ENCODE results near the gene SORCS2. TPM values are rescaled to one million over a fixed set of nuclear protein-coding genes. Genes with fewer than 3 reads are reported as not detected.

SORCS2 gene
- total and polyA plus RNA-seq, 3 donors from 2014 or later = 2.7 to 4.6 (median 2.9) TPM

- Histone ChIP-seq H3K9me3 (no peaks in the 10 kb centered on the region), H3K27ac (no peak overlapping the region), H3K27me3 (no peaks in the 10 kb centered on the region), H3K36me3 (ENCODE audit: low read depth, missing control alignments) (no peaks in the 10 kb centered on the region), H3K4me3 (no peak overlapping the region), H3K4me1 (peaks cover 3% of the 10 kb centered on the region)
- TF ChIP-seq CTCF (IDR thresholded peaks at IDR 0.05) (no peak), POLR2A (IDR thresholded peaks at IDR 0.05) (no peak)
- DNase-seq = no peak
- intact Hi-C loops (cut with DNase I; ENCODE audit: low total_unique reads) = no loop called here
- 85 to 89% methylated on average over 10 to 14 of the region's 14 CpGs for WGBS, 2 donors
Observed at GRCh38 chr4:7420661-7421040, 228.3 kb downstream of the SORCS2 start.

GRCh38 chr4:7421356-7422150 lies 229.2 kb downstream of the SORCS2 start:
- 79 to 88% methylated on average over 23 to 24 of the region's 24 CpGs for WGBS, 2 donors
- no peaks in the 10 kb centered on the region for H3K27me3 ChIP-seq
- no peak for DNase-seq
- TF ChIP-seq CTCF (IDR thresholded peaks at IDR 0.05) (no peak), POLR2A (IDR thresholded peaks at IDR 0.05) (no peak)
- peaks cover 3% of the 10 kb centered on the region for H3K4me1 ChIP-seq
- H3K4me3 ChIP-seq = no peak overlapping the region
- H3K9me3 ChIP-seq = no peaks in the 10 kb centered on the region
- no peaks in the 10 kb centered on the region for H3K36me3 ChIP-seq (ENCODE audit: low read depth, missing control alignments)
- no peak overlapping the region for H3K27ac ChIP-seq
- intact Hi-C loops (cut with DNase I; ENCODE audit: low total_unique reads) = no loop called here

- no peak for DNase-seq
- intact Hi-C loops (cut with DNase I; ENCODE audit: low total_unique reads) = no loop called here
- no peak overlapping the region for H3K4me3 ChIP-seq
- 81 to 90% methylated on average over 18 to 19 of the region's 19 CpGs for WGBS, 2 donors
- no peaks in the 10 kb centered on the region for H3K27me3 ChIP-seq
- no peak overlapping the region for H3K27ac ChIP-seq
- H3K9me3 ChIP-seq = no peaks in the 10 kb centered on the region
- peaks cover 3% of the 10 kb centered on the region for H3K4me1 ChIP-seq
- no peaks in the 10 kb centered on the region for H3K36me3 ChIP-seq (ENCODE audit: low read depth, missing control alignments)
- no peak for TF ChIP-seq CTCF (IDR thresholded peaks at IDR 0.05)
- no peak for TF ChIP-seq POLR2A (IDR thresholded peaks at IDR 0.05)
Observed at GRCh38 chr4:7422151-7422897, 230.0 kb downstream of the SORCS2 start.

- Histone ChIP-seq H3K36me3 (ENCODE audit: low read depth, missing control alignments) (no peaks in the 10 kb centered on the region), H3K27me3 (no peaks in the 10 kb centered on the region), H3K9me3 (no peaks in the 10 kb centered on the region), H3K27ac (no peak overlapping the region), H3K4me3 (no peak overlapping the region), H3K4me1 (peaks cover 3% of the 10 kb centered on the region)
- intact Hi-C loops (cut with DNase I; ENCODE audit: low total_unique reads) = no loop called here
- TF ChIP-seq POLR2A (IDR thresholded peaks at IDR 0.05) (no peak), CTCF (IDR thresholded peaks at IDR 0.05) (no peak)
- no peak for DNase-seq
- WGBS, 2 donors = 85 to 89% methylated on average over 9 of the region's 9 CpGs
Observed at GRCh38 chr4:7422898-7423180, 230.5 kb downstream of the SORCS2 start.
